Measurements from ENCODE around the gene LRP5.

Gene LRP5

DNA sequence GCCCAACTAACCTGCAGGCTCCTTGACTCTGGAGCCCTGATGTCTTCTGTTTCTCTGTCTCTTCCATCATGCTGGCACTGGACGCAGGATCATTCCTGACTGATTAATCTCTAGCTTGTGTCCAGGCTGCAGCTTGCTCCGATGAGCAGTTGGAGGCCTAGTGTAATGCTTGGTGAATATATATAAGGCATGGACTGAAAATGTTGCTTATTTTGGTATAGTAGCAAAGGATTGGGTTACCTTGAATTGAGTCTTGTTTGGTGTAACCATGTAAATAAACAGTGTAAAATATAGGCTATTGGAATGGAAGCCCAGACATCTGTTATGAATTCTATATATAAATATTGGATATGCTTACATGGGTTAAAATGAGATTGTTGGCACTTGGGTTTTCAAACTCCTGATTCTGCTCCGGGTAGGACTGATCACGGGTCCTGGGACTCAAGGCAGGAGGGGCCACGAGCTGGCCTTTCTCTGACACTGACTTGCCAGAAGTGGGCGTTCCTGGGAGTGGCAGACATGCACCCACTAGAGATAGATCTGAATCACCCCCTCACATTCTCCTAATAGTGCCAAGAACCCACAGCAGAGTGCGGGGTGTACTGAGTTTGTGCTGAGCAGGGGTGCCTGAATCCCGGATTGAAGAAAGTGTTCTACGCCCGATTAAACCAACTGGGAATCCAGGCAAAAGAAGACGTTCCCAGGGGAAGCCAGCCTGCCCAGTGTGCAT lies 25.8 kb downstream of the LRP5 start:
- H3K27me3 ChIP-seq: no peaks in the 10 kb centered on the region
- intact Hi-C loops (cut with DNase I; ENCODE audit: low total_unique reads): no loop called here
- DNase-seq: peak; percentile 78 to 91
- H3K9me3 ChIP-seq: no peaks in the 10 kb centered on the region
- H3K36me3 ChIP-seq: no peaks in the 10 kb centered on the region
- no peak for TF ChIP-seq CTCF (IDR thresholded peaks at IDR 0.05)
- peaks cover 6 to 90% (median 66%) of the 10 kb centered on the region in 4 donors for H3K4me1 ChIP-seq
- peak overlapping the region; percentile 70 to 83 for H3K27ac ChIP-seq
- H3K4me3 ChIP-seq: no peak overlapping the region

DNA sequence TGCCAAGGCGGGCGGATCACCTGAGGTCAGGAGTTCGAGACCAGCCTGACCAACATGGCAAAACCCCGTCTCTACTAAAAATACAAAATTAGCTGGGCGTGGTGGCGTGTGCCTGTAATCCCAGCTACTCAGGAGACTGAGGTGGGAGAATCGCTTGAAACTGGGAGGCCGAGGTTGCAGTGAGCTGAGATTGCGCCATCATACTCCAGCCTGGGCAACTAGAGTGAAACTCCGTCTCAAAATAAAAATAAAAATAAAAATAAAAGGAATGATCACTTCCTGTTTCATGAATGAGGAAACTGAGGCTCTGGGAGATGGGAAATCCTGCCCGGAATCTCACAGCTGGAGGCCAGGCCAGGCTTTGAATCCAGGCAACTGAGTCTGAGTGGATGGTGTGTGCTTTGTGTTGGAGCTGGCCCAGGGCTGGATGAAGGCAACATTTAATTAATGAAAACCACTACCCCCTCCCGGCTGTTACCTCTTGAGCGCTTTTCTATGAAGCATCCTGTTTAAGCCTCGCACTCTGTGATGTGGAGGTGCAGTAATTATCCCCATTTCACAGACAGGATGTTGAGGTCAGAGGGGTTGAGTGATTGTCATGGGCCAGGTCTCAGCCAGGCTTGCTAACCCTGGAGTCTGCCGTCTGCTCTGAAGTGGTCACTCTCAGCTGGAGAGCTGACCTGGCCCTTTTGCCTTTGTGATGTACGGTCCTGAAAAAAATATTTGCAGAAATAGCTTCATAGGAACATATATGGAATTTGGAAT lies 27.8 kb downstream of the LRP5 start:
- Histone ChIP-seq H3K27me3 (no peaks in the 10 kb centered on the region), H3K4me1 (peaks cover 6 to 95% (median 68%) of the 10 kb centered on the region in 4 donors), H3K9me3 (no peaks in the 10 kb centered on the region), H3K27ac (peak overlapping the region; percentile 70 to 83), H3K4me3 (no peak overlapping the region), H3K36me3 (no peaks in the 10 kb centered on the region)
- DNase-seq: no peak
- TF ChIP-seq CTCF (IDR thresholded peaks at IDR 0.05): no peak
- intact Hi-C loops (cut with DNase I; ENCODE audit: low total_unique reads): no loop called here

DNA sequence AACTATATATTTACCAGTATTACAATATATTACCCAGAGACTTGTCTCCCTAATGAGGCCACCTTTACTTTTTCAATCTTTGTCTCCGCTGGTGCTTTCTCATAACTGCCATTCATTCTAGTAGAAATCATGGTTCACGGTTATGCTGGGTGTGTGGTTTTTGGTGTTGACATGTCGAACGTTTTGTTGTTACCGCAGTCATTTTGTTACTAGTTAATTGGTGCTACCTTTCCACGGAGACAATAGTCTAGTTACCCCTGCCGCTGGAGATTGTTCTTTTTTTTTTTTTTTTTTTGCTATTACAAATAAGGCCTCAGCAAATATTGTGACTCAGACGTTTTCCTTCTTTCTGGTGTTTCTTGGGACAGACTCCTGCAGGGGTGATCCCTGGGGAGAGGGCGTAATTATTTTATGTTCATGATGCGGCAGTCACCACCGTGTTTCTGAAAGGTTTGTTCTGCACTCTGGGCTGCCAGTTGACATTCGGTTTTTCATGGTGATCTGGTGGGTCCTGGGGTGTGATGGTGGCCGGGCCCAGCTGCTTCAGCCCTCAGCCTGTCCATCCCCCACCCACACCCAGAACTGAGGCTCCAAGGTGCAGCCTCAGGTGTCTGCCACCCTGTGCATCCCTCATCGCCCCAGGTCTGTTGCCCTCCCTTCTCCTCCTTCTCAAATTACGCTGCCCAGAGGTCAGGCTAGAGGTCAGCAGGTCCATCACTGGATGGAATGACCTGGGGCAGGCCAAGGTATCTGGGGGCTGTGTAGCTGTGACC lies 28.6 kb downstream of the LRP5 start:
- DNase-seq: peak in 1 of 2 donors; percentile 86
- Histone ChIP-seq H3K4me1 (peaks cover 6 to 96% (median 70%) of the 10 kb centered on the region in 4 donors), H3K9me3 (no peaks in the 10 kb centered on the region), H3K4me3 (peak overlapping the region; percentile 5 to 13), H3K27ac (peak overlapping the region; percentile 83 to 91), H3K27me3 (no peaks in the 10 kb centered on the region), H3K36me3 (no peaks in the 10 kb centered on the region)
- no peak for TF ChIP-seq CTCF (IDR thresholded peaks at IDR 0.05)
- intact Hi-C loops (cut with DNase I; ENCODE audit: low total_unique reads): no loop called here

DNA sequence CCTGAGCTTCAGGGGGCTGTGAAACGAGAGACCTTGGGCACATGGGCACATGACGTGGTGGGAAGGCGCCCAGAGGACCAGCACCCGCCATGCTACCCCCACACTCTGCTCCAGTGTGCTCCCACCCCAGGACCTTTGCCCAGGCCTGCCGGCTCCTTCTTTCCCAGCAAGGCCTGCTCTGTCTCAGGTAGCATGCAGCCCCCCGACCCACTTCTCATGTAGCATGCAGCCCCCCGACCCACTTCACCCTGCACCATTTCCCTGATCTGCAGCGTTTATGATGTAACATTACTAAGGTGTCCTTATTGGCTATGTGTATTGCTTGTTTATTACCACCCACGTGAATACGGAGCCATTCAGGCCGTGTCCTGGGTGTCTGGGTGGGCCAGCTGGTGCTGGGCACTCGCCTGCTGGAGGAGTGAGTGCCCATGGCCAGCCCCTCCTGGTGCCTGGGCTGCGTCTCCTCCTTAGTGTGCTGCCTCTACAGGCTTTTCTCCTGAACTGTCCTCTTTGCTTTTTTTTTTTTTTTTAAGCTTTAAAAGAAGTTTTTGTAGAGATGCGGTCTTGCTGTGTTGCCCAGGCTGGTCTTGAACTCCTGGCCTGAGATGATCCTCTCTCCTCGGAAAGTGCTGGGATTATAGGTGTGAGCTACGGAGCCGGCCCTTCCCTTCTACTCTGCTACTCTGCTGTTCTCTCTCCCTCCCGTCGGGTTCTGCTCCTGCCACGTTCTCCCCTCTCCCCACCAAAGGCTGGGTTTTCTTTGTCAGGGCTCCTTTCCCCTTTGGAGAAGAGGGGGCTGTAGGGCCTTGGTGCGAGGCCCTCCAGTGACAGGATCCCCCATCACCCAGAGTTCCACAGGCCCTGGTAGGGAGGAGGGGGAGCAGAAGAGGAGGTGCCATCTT lies 29.4 kb downstream of the LRP5 start:
- peak in 1 of 2 experiments; percentile 35 for TF ChIP-seq CTCF (IDR thresholded peaks at IDR 0.05)
- Histone ChIP-seq H3K4me3 (peak overlapping the region; percentile 5 to 19), H3K36me3 (no peaks in the 10 kb centered on the region), H3K9me3 (no peaks in the 10 kb centered on the region), H3K27me3 (no peaks in the 10 kb centered on the region), H3K27ac (peak overlapping the region; percentile 83 to 91), H3K4me1 (peaks cover 6 to 96% (median 77%) of the 10 kb centered on the region in 4 donors)
- no peak for DNase-seq
- intact Hi-C loops (cut with DNase I; ENCODE audit: low total_unique reads): no loop called here

All from tibial artery (tissue), 4 donors.